HG03558 (cell line): Measurements from ENCODE around the gene FREY1.
"Not testable (repeated sequence)": the region's sequence is repeated elsewhere in the genome, so short reads cannot be mapped to it uniquely, and the experiment has no call there.

Experiments
- ATAC-seq: cut with Tn5 transposase; IDR thresholded peaks from one replicate; pipeline ENCODE4 v1.9.1; 2021; ENCODE audit warnings: moderate number of reproducible peaks; ENCODE audit not compliant: unreplicated experiment; ENCODE audit errors: extremely low read depth

FREY1 gene

GRCh38 chr11:45917623-45918330, 10.7 kb upstream of the FREY1 start, which contains the start of gene PEX16:
Gene PEX16 (minus strand): TSS chr11:45917877. CDS start chr11:45917811, 66 bp downstream.
- peak; percentile 59 for ATAC-seq

GRCh38 chr11:45917286-45917622, 10.2 kb upstream of the FREY1 start:
- ATAC-seq, result no peak

- ATAC-seq, result no peak
Measured at GRCh38 chr11:45915446-45915845, 8.4 kb upstream of the FREY1 start.

GRCh38 chr11:45913942-45914635, 7.0 kb upstream of the FREY1 start:
- ATAC-seq, result no peak

GRCh38 chr11:45913514-45913913, 6.4 kb upstream of the FREY1 start:
- no peak for ATAC-seq

GRCh38 chr11:45910623-45911022, 3.6 kb upstream of the FREY1 start:
- no peak for ATAC-seq

GRCh38 chr11:45909594-45910475, 2.8 kb upstream of the FREY1 start:
- ATAC-seq, result no peak

GRCh38 chr11:45907911-45908370, 870 bp upstream of the FREY1 start:
- no peak for ATAC-seq

GRCh38 chr11:45906096-45906682, 882 bp downstream of the FREY1 start:
- no peak for ATAC-seq

- not testable (repeated sequence) for ATAC-seq
Measured at GRCh38 chr11:45905576-45905975, 1.5 kb downstream of the FREY1 start.

GRCh38 chr11:45905095-45905494, 2.0 kb downstream of the FREY1 start:
- no peak for ATAC-seq

GRCh38 chr11:45904309-45904915, 2.7 kb downstream of the FREY1 start:
- no peak for ATAC-seq

- no peak for ATAC-seq
Measured at GRCh38 chr11:45902452-45903380, 4.4 kb downstream of the FREY1 start.

GRCh38 chr11:45901626-45902025, 5.4 kb downstream of the FREY1 start:
- ATAC-seq, result no peak

GRCh38 chr11:45900916-45901617, 6.0 kb downstream of the FREY1 start:
- no peak for ATAC-seq

GRCh38 chr11:45900175-45900800, 6.8 kb downstream of the FREY1 start:
- ATAC-seq, result not testable (repeated sequence)

- ATAC-seq, result peak; percentile 69
Measured at GRCh38 chr11:45899448-45900174, 7.5 kb downstream of the FREY1 start.
